T-helper 2 cell (primary cell): Measurements from ENCODE around the gene PARVA.

Source experiments
- DNase-seq, 5 experiments: peaks; one replicate each; pipeline versions ENCODE4 v3.0.0 to v3.0.0-alpha.2; 2012 to 2022

PARVA gene

GRCh38 chr11:12433571-12434324 is 56.4 kb downstream of the PARVA start:
- DNase-seq: no peak

GRCh38 chr11:12434325-12434654 is 56.9 kb downstream of the PARVA start:
- DNase-seq: no peak

- DNase-seq: no peak
Observed at GRCh38 chr11:12435264-12435663, 57.9 kb downstream of the PARVA start.

- no peak for DNase-seq
Observed at GRCh38 chr11:12436266-12436665, 58.9 kb downstream of the PARVA start.

- DNase-seq: no peak
Observed at GRCh38 chr11:12438291-12438690, 60.9 kb downstream of the PARVA start.

GRCh38 chr11:12439615-12440014 is 62.2 kb downstream of the PARVA start:
- DNase-seq: no peak

- DNase-seq: no peak
Observed at GRCh38 chr11:12440565-12440964, 63.2 kb downstream of the PARVA start.

GRCh38 chr11:12441231-12441861 is 64.0 kb downstream of the PARVA start:
- DNase-seq: no peak

- no peak for DNase-seq
Observed at GRCh38 chr11:12444601-12445000, 67.2 kb downstream of the PARVA start.

GRCh38 chr11:12445001-12445400 is 67.6 kb downstream of the PARVA start:
- no peak for DNase-seq

- DNase-seq: no peak
Observed at GRCh38 chr11:12446863-12447262, 69.5 kb downstream of the PARVA start.

GRCh38 chr11:12448131-12448939 is 71.0 kb downstream of the PARVA start:
- no peak for DNase-seq

GRCh38 chr11:12449961-12450715 is 72.8 kb downstream of the PARVA start:
- DNase-seq: no peak

- DNase-seq: no peak
Observed at GRCh38 chr11:12451179-12451814, 73.9 kb downstream of the PARVA start.

GRCh38 chr11:12453243-12453642 is 75.9 kb downstream of the PARVA start:
- no peak for DNase-seq

- no peak for DNase-seq
Observed at GRCh38 chr11:12454782-12455181, 77.4 kb downstream of the PARVA start.

GRCh38 chr11:12455938-12456337 is 78.6 kb downstream of the PARVA start:
- DNase-seq: no peak

- DNase-seq: no peak
Observed at GRCh38 chr11:12456651-12457579, 79.5 kb downstream of the PARVA start.

GRCh38 chr11:12458042-12458441 is 80.7 kb downstream of the PARVA start:
- no peak for DNase-seq

- DNase-seq: no peak
Observed at GRCh38 chr11:12459374-12459773, 82.0 kb downstream of the PARVA start.

- DNase-seq: no peak
Observed at GRCh38 chr11:12459865-12460444, 82.6 kb downstream of the PARVA start.
